K562 (cell line): ENCODE data around the gene TIAM1. TPM values are rescaled to one million over a fixed set of nuclear protein-coding genes. Genes with fewer than 3 reads are reported as not detected.

Experiments
- ATAC-seq: fragments of 200-7000 bp; cut with Tn5 transposase; 3 replicates; pipeline ENCODE4 v1.9.1; 2020; ENCODE audit warnings: moderate library complexity
- BruUV-seq: library from RNA; stranded (reverse); fragments of 400-500 nt; replicated peaks from 2 replicates; lab custom pipeline; 2021; lab: Mats Ljungman, UMichigan
- CTCF ChIA-PET: fragments of 300-600 bp; formaldehyde crosslinking; extraction: SDS; loops from one replicate; lab custom pipeline; 2021; ENCODE audit warnings: low intra/inter-chr PET ratio; lab: Yijun Ruan, JAX
- POLR2A ChIA-PET: fragments of 300-600, 350-650 bp; sonication (Branson Sonifier 250); formaldehyde crosslinking; extraction: SDS; loops from one replicate; lab custom pipeline; 2021; ENCODE audit warnings: antibody characterized with exemption, inconsistent platforms; lab: Yijun Ruan, JAX
- DNase-seq, 4 experiments: peaks; one replicate each; pipeline versions ENCODE4 v3.0.0 to v3.0.0-alpha.2; 2011 to 2018; ENCODE audit warnings: low spot score in 3 of 4, mixed read lengths in 3 of 4; ENCODE audit errors: extremely low read depth in 1 of 4
- FAIRE-seq: peaks from 2 replicates; lab custom pipeline; 2011; peaks lifted over from hg19 to GRCh38; lab: Jason Lieb, UNC
- H2AFZ ChIP-seq: 2 replicates; pipeline ENCODE4 v1.6.0; 2011; ENCODE audit warnings: low read depth, low read length, control low read depth, inconsistent platforms
- H3K27ac ChIP-seq: fragments of 200-600 bp; 3 replicates; pipeline ENCODE4 v1.8.0; 2011; ENCODE audit warnings: low read depth, mild to moderate bottlenecking, control low read depth, inconsistent platforms, low read length, moderate library complexity, mixed read lengths; ENCODE audit errors: extremely low read depth
- H3K27me3 ChIP-seq, 2 experiments: fragments of 300-600 bp in 1 of 2; 2 replicates in 1 of 2; 3 replicates in 1 of 2; pipeline versions ENCODE4 v1.6.0 to v1.8.0; 2011; ENCODE audit warnings: inconsistent platforms in 2 of 2, low read length in 2 of 2, mild to moderate bottlenecking in 1 of 2, mixed read lengths in 1 of 2, moderate library complexity in 1 of 2; ENCODE audit not compliant: control insufficient read depth in 2 of 2, insufficient read depth in 2 of 2
- H3K36me3 ChIP-seq: fragments of 300-600 bp; 3 replicates; pipeline ENCODE4 v1.8.0; 2011; ENCODE audit warnings: mild to moderate bottlenecking, low read length, inconsistent platforms; ENCODE audit not compliant: control insufficient read depth, insufficient read depth
- H3K4me1 ChIP-seq, 2 experiments: fragments of 200-600 bp in 1 of 2; replicated peaks in 1 of 2; 2 replicates in 1 of 2; 3 replicates in 1 of 2; pipeline versions ENCODE4 v1.5.1 to v1.8.0; 2011; ENCODE audit warnings: inconsistent platforms in 2 of 2, low read length in 2 of 2, mild to moderate bottlenecking in 1 of 2, mixed read lengths in 1 of 2, moderate library complexity in 1 of 2; ENCODE audit not compliant: control insufficient read depth in 2 of 2, insufficient read depth in 2 of 2
- H3K4me2 ChIP-seq: 2 replicates; pipeline ENCODE4 v1.6.1; 2011; ENCODE audit warnings: low read length, control low read depth, inconsistent platforms, mixed read lengths; ENCODE audit not compliant: insufficient read depth
- H3K4me3 ChIP-seq: fragments of 200-600 bp; sonication (generic), shearing (Covaris generic); 2 replicates; pipeline ENCODE4 v1.5.1; 2016; ENCODE audit warnings: control low read depth, inconsistent platforms
- H3K79me2 ChIP-seq: fragments of 200-600 bp; 3 replicates; pipeline ENCODE4 v1.8.0; 2011; ENCODE audit warnings: low read length, inconsistent platforms; ENCODE audit not compliant: control insufficient read depth, insufficient read depth
- H3K9ac ChIP-seq, 2 experiments: 2 replicates each; pipeline versions ENCODE4 v1.6.0 to v1.6.1; 2011; ENCODE audit warnings: low read depth in 2 of 2, low read length in 2 of 2, control low read depth in 1 of 2, inconsistent platforms in 1 of 2, mild to moderate bottlenecking in 1 of 2, mixed read lengths in 1 of 2; ENCODE audit not compliant: insufficient read depth in 1 of 2
- H3K9me1 ChIP-seq: one replicate; pipeline ENCODE4 v1.6.0; 2011; ENCODE audit warnings: inconsistent platforms, mild to moderate bottlenecking, low read length, moderate library complexity; ENCODE audit not compliant: control insufficient read depth, insufficient read depth
- H3K9me3 ChIP-seq: replicated peaks from 2 replicates; pipeline ENCODE4 v1.5.1; 2011; ENCODE audit warnings: low read depth, low read length, inconsistent platforms; ENCODE audit not compliant: control insufficient read depth, insufficient read depth
- H4K20me1 ChIP-seq: replicated peaks from 2 replicates; pipeline ENCODE4 v1.6.1; 2011; ENCODE audit warnings: low read length, inconsistent platforms, mixed read lengths; ENCODE audit not compliant: control insufficient read depth, insufficient read depth
- BHLHE40 ChIP-seq: IDR thresholded peaks from 2 replicates; pipeline ENCODE4 v1.6.1; 2011; ENCODE audit warnings: low read length, improper control_type of control experiment
- CTBP1 ChIP-seq: fragments of 450-650 bp; IDR thresholded peaks from 2 replicates; pipeline ENCODE4 v1.6.1; 2016; ENCODE audit warnings: borderline replicate concordance
- FOXM1 ChIP-seq, 2 experiments: fragments of 450-650 bp in 1 of 2; sonication (generic) in 1 of 2; formaldehyde crosslinking in 1 of 2; IDR thresholded peaks; 2 replicates each; pipeline versions ENCODE4 v1.6.1 to v1.9.0; 2017 to 2022; ENCODE audit warnings: low read depth in 2 of 2, mild to moderate bottlenecking in 2 of 2, missing genetic modification reagents in 1 of 2, moderate library complexity in 1 of 2
- GTF3C2 ChIP-seq: IDR thresholded peaks from 3 replicates; pipeline ENCODE4 v1.6.1; 2011; ENCODE audit warnings: borderline replicate concordance, mild to moderate bottlenecking, moderate library complexity; ENCODE audit not compliant: insufficient read length; ENCODE audit errors: extremely low read depth
- HDAC3 ChIP-seq: fragments of 450-650 bp; IDR thresholded peaks from 2 replicates; pipeline ENCODE4 v1.6.1; 2018; ENCODE audit warnings: borderline replicate concordance, mild to moderate bottlenecking, moderate library complexity; ENCODE audit not compliant: partially characterized antibody
- JUND ChIP-seq, 2 experiments: IDR thresholded peaks; 2 replicates in 1 of 2; 3 replicates in 1 of 2; pipeline ENCODE4 v1.6.1; 2011; ENCODE audit warnings: borderline replicate concordance in 2 of 2, low read depth in 2 of 2, low read length in 2 of 2, improper control_type of control experiment in 1 of 2, missing biosample characterization in 1 of 2, missing genetic modification characterization in 1 of 2, missing genetic modification reagents in 1 of 2
- NR4A1 ChIP-seq, 2 experiments: fragments of 250-450 bp in 1 of 2; fragments of 450-650 bp in 1 of 2; sonication (Bioruptor Pico) in 1 of 2; IDR thresholded peaks; 2 replicates each; pipeline versions ENCODE4 v1.4.0 to v1.6.1; 2016 to 2020; ENCODE audit warnings: mild to moderate bottlenecking in 2 of 2, missing compliant biosample characterization in 1 of 2, missing genetic modification characterization in 1 of 2, moderate library complexity in 1 of 2
- PML ChIP-seq: IDR thresholded peaks from 2 replicates; pipeline ENCODE4 v1.6.1; 2012; ENCODE audit warnings: low read length, inconsistent platforms
- RB1 ChIP-seq: fragments of 450-650 bp; IDR thresholded peaks from 2 replicates; pipeline ENCODE4 v1.6.1; 2017; ENCODE audit warnings: low read depth, mild to moderate bottlenecking
- RBM25 ChIP-seq: fragments of 200-400 bp; formaldehyde crosslinking; IDR thresholded peaks from 2 replicates; pipeline ENCODE4 v1.6.1; 2018; ENCODE audit warnings: low read length, low read depth, moderate library complexity; ENCODE audit not compliant: severe bottlenecking
- TCF7L2 ChIP-seq: fragments of 150-350 bp; IDR thresholded peaks from 2 replicates; pipeline ENCODE4 v1.6.1; 2016; ENCODE audit warnings: low read depth, mild to moderate bottlenecking, low read length, moderate library complexity
- WGBS: fragments of 100-300 bp; shearing (Covaris generic); methylation state at CpG from one replicate; pipeline ENCODE4 v1.1.6; 2016; ENCODE audit warnings: low coverage, mixed read lengths; ENCODE audit not compliant: insufficient coverage; ENCODE audit errors: missing lambda C conversion rate; 5-methylcytosine and 5-hydroxymethylcytosine counted together
- in situ Hi-C: fragments of 300-500 bp; cut with MboI; formaldehyde crosslinking; loops from 4 replicates; pipeline ENCODE4 v1.15.0; 2018; ENCODE audit warnings: inconsistent platforms, mixed read lengths
- intact Hi-C: fragments of 100-400 bp; cut with micrococcal nuclease; formaldehyde crosslinking; loops from 2 replicates; pipeline ENCODE4 v1.14.2; 2022
- polyA plus RNA-seq, 8 experiments: library from polyadenylated mRNA; depleted of rRNA in 4 of 8; stranded (reverse) in 5 of 8; unstranded in 3 of 8; fragments of >200 nt; fragmentation: Nextera tagmentation in 2 of 8; fragmentation: Illumina TruSeq in 1 of 8; extraction: Ambion mirVana in 2 of 8; extraction: Trizol in 1 of 8; gene quantifications; 2 replicates each; pipeline versions ENCODE4 v1.2.1 to v1.2.3, GENCODE V29; 2011 to 2014; ENCODE audit warnings: inconsistent platforms in 1 of 8, missing spikeins in 1 of 8
- total RNA-seq, 7 experiments: library from RNA; depleted of rRNA in 6 of 7; stranded (reverse); fragments of >200 nt in 6 of 7; fragmentation: Illumina TruSeq in 2 of 7; extraction: Trizol in 2 of 7; gene quantifications; 2 replicates each; pipeline versions ENCODE4 v1.2.1 to v1.2.3, GENCODE V29; 2011 to 2021; ENCODE audit warnings: low replicate concordance in 1 of 7
- TF ChIP-seq, protein P1 (sequence below), 2 experiments: fragments of 450-650 bp; IDR thresholded peaks; 2 replicates each; pipeline ENCODE4 v1.6.1; 2016
- TF ChIP-seq, protein P2 (sequence below), 3 experiments: IDR thresholded peaks in 2 of 3; conservative IDR thresholded peaks in 1 of 3; 2 replicates each; pipeline ENCODE4 v1.5.1; 2011 to 2012; ENCODE audit warnings: low read length in 3 of 3, mild to moderate bottlenecking in 3 of 3, control low read depth in 2 of 3, improper control_type of control experiment in 1 of 3, inconsistent platforms in 1 of 3, low read depth in 1 of 3, mixed read lengths in 1 of 3, moderate library complexity in 1 of 3; ENCODE audit not compliant: insufficient read depth in 2 of 3

TIAM1 gene
- total and polyA plus RNA-seq, 9 of the 15 experiments (the other 6 are each of a cell fraction or from before 2014, with no cell fraction given) = 0.11 TPM; not detected in 8

GRCh38 chr21:31099122-31099521, 244.9 kb downstream of the TIAM1 start (continued):
- TF ChIP-seq NR4A1 (CRISPR knock-in tag; IDR thresholded peaks at IDR 0.05) = no peak
- no peak for TF ChIP-seq NR4A1 (tag; IDR thresholded peaks at IDR 0.05)
- no peak for TF ChIP-seq TCF7L2
- TF ChIP-seq FOXM1 (IDR thresholded peaks at IDR 0.05; ENCODE audit: low read depth) = no peak
- TF ChIP-seq FOXM1 (CRISPR knock-in tag; IDR thresholded peaks at IDR 0.05; ENCODE audit: low read depth) = no peak
- no peak for TF ChIP-seq PML
- TF ChIP-seq, protein P1, sequence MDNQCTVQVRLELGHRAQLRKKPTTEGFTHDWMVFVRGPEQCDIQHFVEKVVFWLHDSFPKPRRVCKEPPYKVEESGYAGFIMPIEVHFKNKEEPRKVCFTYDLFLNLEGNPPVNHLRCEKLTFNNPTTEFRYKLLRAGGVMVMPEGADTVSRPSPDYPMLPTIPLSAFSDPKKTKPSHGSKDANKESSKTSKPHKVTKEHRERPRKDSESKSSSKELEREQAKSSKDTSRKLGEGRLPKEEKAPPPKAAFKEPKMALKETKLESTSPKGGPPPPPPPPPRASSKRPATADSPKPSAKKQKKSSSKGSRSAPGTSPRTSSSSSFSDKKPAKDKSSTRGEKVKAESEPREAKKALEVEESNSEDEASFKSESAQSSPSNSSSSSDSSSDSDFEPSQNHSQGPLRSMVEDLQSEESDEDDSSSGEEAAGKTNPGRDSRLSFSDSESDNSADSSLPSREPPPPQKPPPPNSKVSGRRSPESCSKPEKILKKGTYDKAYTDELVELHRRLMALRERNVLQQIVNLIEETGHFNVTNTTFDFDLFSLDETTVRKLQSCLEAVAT (IDR thresholded peaks at IDR 0.05) = no peak
- TF ChIP-seq JUND (IDR thresholded peaks at IDR 0.05; ENCODE audit: borderline replicate concordance, low read depth, low read length) = no peak
- TF ChIP-seq JUND (tag; IDR thresholded peaks at IDR 0.05; ENCODE audit: borderline replicate concordance, low read depth, low read length) = no peak
- no peak for TF ChIP-seq HDAC3
- TF ChIP-seq, all 486 proteins: peak for 0

- H4K20me1 ChIP-seq = no peaks in the 10 kb centered on the region
- ChIA-PET POLR2A (no interaction called here), CTCF (interaction anchor here (0.9 to 1.6 kb wide), 2 partner anchors 82 to 506 kb away, joined by 4 to 5 read pairs; no protein-coding TSS in a partner anchor)
- FAIRE-seq (peak; percentile 90), ATAC-seq (peak; percentile 96), DNase-seq (peak; percentile 54 to 71 (median 60))
- 3% methylated on average over 23 of the region's 23 CpGs for WGBS
- 0 out of 2 replicates have a peak overlapping the region, but pooled peaks have one; percentile 7 for H2AFZ ChIP-seq
- H3K9me1 ChIP-seq = no peaks in the 10 kb centered on the region
- in situ Hi-C loops = loop anchor here (5.0 to 25.0 kb wide), 2 partner anchors 84 to 1986 kb away; no protein-coding TSS in a partner anchor
- no peak overlapping the region for H3K4me3 ChIP-seq
- no peaks in the 10 kb centered on the region for H3K79me2 ChIP-seq
- BruUV-seq = no TSS peak
- no peaks in the 10 kb centered on the region for H3K36me3 ChIP-seq
- no peak overlapping the region for H3K27ac ChIP-seq
- H3K27me3 ChIP-seq = no peaks in the 10 kb centered on the region
- H3K9me3 ChIP-seq = no peaks in the 10 kb centered on the region
- no peak overlapping the region for H3K9ac ChIP-seq
- H3K4me2 ChIP-seq = no peak overlapping the region
- no peaks in the 10 kb centered on the region for H3K4me1 ChIP-seq
- intact Hi-C loops = loop anchor here (1.0 to 2.0 kb wide), 3 partner anchors 82 to 506 kb away; no protein-coding TSS in a partner anchor
- TF ChIP-seq GTF3C2 (no peak), RB1 (0 out of 2 replicates have a peak, but pooled peaks have one; percentile 19), CTBP1 (0 out of 2 replicates have a peak, but pooled peaks have one; percentile 21), BHLHE40 (0 out of 2 replicates have a peak, but pooled peaks have one; percentile 27), RBM25 (peak; percentile 57)
- TF ChIP-seq, protein P2, sequence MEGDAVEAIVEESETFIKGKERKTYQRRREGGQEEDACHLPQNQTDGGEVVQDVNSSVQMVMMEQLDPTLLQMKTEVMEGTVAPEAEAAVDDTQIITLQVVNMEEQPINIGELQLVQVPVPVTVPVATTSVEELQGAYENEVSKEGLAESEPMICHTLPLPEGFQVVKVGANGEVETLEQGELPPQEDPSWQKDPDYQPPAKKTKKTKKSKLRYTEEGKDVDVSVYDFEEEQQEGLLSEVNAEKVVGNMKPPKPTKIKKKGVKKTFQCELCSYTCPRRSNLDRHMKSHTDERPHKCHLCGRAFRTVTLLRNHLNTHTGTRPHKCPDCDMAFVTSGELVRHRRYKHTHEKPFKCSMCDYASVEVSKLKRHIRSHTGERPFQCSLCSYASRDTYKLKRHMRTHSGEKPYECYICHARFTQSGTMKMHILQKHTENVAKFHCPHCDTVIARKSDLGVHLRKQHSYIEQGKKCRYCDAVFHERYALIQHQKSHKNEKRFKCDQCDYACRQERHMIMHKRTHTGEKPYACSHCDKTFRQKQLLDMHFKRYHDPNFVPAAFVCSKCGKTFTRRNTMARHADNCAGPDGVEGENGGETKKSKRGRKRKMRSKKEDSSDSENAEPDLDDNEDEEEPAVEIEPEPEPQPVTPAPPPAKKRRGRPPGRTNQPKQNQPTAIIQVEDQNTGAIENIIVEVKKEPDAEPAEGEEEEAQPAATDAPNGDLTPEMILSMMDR (IDR thresholded peaks at IDR 0.05 in 2 of 3, conservative IDR thresholded peaks at IDR 0.05 in 1 of 3; ENCODE audit: insufficient read depth in 2 of 3, low read depth in 1 of 3, low read length in 3 of 3) = peak; percentile 82 to 92 (median 88)
Measured at GRCh38 chr21:31098576-31099005, 245.5 kb downstream of the TIAM1 start.
